NCI-H1105 treated with DMSO at 0.1 percent for 48 hours (cell line): ENCODE measurements around the gene CCL24.
"Not testable (repeated sequence)": the region's sequence is repeated elsewhere in the genome, so short reads cannot be mapped to it uniquely, and the experiment has no call there.

ENCODE experiments used
- DNase-seq: peaks from one replicate; lab custom pipeline; 2025; lab: John Stamatoyannopoulos, UW

The CCL24 gene

GRCh38 chr7:75819711-75820110 is 6.1 kb upstream of the CCL24 start:
- no peak for DNase-seq

GRCh38 chr7:75818472-75818871 is 4.9 kb upstream of the CCL24 start:
- DNase-seq: no peak

DNA sequence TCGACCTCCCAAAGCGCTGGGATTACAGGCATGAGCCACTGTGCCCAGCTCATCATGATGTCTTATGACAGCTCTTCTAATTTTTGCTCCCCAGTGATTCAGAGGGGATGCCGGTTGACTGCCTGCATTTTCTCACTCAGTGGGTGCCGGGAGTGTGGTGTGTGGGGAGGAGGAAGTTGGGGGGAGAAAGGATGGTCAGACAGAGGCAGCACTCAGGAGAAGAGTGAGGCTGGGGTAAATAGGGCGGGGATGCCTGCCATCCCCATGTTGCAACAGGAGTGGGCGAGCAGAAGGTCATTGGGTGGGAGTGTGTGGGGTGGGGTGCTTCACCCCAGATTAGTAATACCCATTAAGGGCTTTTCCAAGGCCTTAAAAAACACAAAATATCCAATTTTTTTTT is 3.5 kb upstream of the CCL24 start:
- DNase-seq: no peak

GRCh38 chr7:75815418-75816064 is 1.9 kb upstream of the CCL24 start:
- DNase-seq: peak; percentile 51

DNA sequence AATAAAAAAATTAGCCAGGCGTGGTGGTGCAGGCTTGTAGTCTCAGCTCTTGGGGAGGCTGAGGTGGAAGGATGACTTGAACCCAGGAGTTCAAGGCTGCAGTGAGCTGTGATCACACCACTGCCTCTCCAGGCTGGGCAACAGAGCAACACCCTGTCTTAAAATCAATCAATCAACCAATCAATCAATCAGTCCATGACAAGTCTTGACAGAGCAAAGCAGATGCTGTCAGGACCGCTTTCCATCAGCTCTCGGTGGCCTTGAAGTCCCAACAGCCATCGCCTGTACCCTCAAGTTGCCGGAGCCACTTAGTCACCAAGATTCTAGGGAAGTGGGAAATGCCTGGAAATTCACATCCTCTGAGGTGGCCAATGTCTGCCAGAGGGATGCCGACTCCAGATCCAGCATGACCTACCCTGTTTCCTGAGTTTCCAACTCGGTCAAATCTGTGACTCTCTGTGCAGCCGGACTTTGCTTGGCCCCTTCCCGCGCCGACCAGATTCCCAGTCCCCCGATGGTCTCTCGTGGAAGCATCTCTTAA is 871 bp upstream of the CCL24 start:
- DNase-seq: no peak

DNA sequence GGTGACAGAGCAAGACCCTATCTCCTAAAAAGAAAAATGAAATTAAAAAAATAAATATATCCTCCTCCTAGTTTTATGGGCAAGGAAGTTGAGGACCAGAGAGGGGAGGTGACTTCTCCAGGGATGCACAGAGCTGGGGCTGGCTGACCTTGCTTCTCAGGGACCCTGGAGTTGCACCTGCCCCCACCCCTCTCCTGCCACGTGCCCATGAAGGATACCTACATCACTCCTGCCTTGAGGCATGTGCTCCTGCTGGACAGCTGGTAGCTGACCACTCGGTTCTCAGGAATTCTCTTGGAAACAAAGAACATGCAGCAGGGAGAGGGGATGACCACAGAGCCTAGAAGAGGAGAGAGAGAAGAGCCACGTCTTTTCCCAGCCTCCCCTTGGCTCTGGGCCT is 522 bp downstream of the CCL24 start:
- DNase-seq: no peak

DNA sequence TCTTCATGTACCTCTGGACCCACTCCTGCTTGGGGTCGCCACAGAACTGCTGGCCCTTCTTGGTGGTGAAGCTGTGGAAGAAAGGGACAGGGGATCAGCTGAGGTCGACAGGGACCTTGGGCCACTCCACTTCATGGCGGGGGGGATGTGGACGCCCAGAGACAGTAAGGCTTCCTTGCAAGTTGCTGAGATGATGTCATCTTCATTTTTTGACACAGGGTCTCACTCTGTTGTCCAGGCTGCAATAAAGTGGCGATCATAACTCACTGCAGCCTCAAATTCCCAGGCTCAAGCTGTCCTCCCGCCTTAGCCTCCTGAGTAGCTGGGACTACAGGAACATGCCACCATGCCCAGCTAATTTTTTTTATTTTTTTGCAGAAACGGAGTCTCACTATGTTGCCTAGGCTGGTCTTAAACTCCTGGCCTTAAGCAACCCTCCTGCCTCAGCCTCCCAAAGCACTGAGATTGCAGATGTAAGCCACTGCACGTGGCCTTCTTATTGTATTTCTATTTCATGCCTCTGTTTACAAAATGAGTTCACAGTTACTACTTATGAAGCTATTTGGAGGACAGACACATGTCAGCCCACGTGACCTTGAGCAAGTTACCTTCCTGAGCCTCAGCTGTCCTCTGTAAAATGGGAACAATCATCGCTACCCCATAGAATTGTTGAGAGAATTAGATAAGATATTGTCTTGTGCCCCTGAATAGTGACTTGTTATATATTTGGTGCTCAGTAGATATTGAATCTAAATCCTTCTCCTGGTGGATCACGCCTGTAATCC is 1.5 kb downstream of the CCL24 start:
- no peak for DNase-seq

- DNase-seq: no peak
Measured at GRCh38 chr7:75809396-75809795, 4.2 kb downstream of the CCL24 start.

DNA sequence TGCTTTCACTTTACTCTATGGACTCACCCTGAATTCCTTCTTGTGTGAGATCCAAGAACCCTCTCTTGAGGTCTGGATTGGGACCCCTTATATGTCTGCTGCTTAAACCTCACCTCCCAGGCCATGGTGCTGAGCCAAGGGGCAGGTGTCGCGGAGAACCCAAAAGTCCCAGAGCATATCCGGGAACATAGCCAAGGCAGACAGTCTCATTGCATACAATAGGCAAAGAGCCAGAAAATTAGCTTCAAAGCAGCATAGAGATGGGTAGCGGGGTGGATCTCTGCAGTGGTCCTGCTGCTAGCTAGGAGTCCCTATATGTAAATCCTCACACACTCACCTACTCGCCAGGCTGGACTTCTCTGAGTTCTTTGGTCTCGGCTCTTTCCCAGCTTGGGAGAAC is 5.5 kb downstream of the CCL24 start:
- DNase-seq: peak; percentile 88

GRCh38 chr7:75807452-75807851 is 6.2 kb downstream of the CCL24 start:
- no peak for DNase-seq

- no peak for DNase-seq
Measured at GRCh38 chr7:75806560-75807307, 6.9 kb downstream of the CCL24 start.

GRCh38 chr7:75804705-75805104 is 8.9 kb downstream of the CCL24 start:
- DNase-seq: no peak

- DNase-seq: no peak
Measured at GRCh38 chr7:75804004-75804403, 9.6 kb downstream of the CCL24 start.

DNA sequence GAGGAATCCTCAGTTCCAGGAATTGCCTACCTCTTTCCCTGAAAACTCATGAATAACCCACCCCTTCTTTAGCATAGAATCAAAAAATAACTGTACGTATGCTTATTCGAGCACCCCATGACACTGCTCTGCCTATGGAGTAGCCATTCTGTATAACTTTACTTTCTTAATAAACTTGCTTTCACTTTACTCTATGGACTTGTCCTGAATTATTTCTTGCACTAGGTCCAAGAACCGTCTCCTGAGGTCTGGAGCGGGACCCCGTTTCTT is 11.1 kb downstream of the CCL24 start:
- no peak for DNase-seq

DNA sequence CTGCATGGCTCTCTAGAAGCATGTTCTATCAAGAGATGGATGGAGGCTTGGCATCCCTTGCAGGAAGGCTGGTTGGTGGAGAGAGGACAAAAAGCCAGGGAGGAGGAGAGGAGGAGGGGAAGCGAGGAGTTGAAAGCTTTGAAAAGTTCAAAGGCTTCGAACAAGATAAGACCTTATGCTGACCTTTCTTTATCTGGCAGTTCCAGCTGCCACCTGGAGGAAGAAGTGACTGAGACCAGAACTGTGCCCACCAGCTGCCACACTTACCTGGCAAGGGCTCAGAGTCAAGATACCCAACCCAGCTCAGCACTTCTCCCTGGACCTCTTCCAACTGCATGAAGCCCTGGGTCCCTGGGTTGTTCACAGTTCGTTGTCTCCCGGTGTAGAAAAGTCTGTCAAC is 14.8 kb downstream of the CCL24 start:
- peak; percentile 26 for DNase-seq

DNA sequence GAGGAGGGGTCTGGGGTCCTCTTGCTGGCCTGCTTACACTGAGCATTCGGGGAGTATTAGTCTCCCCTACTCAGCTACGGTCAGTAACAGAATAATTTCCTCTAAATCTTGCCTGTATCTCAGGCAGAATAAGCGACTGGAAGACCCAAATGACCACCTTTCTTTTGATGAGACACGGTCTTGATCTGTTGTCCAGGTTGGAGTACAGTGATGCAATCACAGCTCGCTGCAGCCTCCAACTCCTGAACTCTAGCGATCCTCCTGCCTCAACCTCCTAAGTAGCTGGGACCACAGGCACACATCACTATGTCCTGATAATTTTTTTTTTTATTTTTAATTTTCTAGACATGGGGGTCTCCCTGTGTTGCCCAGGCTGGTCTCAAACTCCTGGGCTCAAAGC is 17.2 kb downstream of the CCL24 start:
- DNase-seq: no peak

DNA sequence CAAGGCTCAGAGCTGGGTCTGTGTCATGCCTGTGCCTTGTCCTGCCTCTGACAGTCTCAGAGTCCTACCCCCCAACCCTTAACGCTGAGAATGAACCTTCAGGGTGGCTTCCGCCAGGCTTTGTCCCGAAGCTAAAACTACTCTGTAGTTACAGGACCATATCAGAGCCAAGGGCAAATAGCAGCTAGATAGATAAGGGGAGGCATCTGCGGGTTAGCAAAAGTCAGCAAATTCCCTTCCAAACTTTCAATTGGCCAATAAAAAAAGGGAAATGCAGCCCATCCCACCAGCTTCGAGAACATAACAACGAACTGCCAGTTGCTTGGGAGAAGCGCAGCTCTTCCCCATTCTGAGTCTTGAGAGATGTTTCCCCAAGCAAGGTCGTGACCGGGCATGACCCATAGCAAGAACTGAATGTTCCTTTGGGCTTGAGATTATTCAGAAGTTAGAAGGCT is 17.7 kb downstream of the CCL24 start:
- no peak for DNase-seq

DNA sequence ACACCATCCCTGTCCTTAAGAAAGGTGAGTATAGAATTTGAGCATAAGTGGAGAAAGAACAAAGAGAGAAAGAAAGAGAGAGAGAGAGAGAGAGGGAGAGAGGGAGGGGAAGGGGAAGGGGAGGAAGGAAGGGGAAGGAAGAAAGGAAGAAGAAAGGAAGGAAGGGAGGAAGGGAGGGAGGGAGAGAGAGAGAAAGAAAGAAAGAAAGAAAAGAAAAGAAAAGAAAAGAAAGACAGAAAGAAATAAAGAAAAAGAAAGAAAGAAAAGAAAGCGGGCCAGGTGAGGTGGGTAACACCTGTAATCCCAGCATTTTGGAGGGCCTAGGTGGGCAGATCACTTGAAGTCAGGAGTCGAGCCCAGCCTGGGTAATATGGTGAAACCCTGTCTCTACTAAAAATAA is 19.9 kb downstream of the CCL24 start:
- no peak for DNase-seq

DNA sequence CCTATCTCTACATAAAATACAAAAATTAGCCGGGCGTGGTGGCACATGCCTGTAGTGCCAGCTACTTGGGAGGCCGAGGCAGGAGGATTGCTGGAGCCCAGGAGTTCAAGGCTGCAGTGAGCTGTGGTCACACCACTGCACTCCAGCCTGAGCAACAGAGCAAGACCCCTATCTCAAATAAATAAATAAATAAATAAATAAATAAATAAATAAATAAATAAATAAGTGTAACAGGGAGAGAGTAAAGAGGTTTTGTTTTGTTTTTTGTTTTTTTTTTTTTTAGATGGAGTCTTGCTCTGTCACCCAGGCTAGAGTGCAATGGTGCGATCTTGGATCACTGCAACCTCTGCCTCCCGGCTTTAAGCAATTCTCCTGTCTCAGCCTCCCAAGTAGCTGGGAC is 21.0 kb downstream of the CCL24 start:
- DNase-seq: not testable (repeated sequence)

DNA sequence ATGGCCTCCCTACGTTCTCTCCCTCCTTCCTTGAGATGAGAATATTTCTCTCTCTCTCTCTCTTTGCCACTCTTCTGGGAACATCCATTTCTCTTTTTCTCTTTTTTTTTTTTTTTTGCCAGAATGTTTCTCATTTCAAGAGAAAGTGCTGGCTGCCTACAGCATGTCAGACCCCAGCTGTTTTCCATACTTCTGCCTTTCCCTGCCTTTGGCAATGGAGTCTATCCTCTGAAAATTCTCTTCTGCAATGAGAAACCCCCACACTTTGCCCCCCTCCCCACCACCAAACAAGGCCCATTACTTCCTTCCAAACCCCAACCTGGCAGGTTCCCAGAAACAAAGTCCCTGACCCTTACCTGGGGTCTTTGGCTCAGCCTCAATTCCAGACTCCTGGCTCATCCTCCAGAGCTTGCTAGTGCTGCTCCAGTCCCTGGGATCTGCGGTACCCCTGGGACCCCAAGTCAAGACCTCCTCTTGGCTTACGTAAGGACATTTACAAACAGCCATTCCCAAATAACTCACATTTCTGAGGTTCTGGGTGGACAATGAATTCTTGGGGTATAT is 24.2 kb downstream of the CCL24 start:
- DNase-seq: no peak

GRCh38 chr7:75788154-75788847 is 25.3 kb downstream of the CCL24 start:
- DNase-seq: not testable (repeated sequence)

DNA sequence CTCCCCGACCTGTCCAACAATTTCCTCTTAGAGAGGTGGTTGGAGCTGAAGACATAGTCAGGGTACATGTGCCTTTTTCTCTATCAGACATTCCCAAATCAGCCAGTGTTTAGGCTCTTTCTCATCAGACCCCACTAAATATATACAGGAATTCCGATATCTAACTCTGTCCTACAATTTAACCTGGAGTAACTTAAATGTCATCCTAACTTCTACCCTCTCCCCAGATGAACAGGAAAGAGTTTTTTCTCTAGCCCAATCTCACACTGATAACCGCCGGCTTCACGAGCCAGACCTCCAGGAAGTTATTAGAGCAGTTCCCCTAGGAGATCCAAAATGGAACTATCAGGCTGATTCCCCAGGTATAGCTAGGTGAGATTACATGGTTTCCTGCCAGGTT is 30.5 kb downstream of the CCL24 start:
- not testable (repeated sequence) for DNase-seq
